OCI-LY7 (cell line): ENCODE results near the gene ADNP2.

Experiments used
- EZH2phosphoT487 ChIP-seq: fragments of 200-600 bp; sonication (generic); IDR thresholded peaks from 2 replicates; pipeline ENCODE4 v1.6.1; 2018; ENCODE audit warnings: low read depth, borderline replicate concordance, mild to moderate bottlenecking, mixed run types, antibody characterized with exemption, low read length, moderate library complexity, mixed read lengths
- TF ChIP-seq, protein P1 (sequence below): fragments of 200-600 bp; sonication (generic); conservative IDR thresholded peaks from 2 replicates; pipeline ENCODE4 v1.5.1; 2014; ENCODE audit warnings: mild to moderate bottlenecking, antibody characterized with exemption, low read length, moderate library complexity, mixed read lengths

DNA sequence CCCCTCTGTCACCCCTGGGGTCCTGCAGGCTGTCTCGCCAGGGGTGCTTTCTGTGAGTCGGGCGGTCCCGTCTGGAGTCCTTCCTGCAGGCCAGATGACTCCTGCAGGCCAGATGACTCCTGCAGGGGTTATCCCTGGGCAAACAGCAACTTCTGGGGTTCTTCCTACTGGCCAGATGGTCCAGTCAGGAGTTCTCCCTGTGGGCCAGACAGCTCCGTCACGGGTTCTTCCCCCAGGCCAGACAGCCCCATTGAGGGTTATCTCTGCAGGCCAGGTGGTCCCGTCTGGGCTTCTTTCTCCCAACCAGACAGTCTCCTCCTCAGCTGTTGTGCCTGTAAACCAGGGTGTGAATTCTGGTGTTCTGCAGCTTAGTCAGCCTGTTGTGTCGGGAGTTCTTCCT lies 27.6 kb downstream of the ADNP2 start:
- TF ChIP-seq EZH2phosphoT487: no peak
- TF ChIP-seq, protein P1, sequence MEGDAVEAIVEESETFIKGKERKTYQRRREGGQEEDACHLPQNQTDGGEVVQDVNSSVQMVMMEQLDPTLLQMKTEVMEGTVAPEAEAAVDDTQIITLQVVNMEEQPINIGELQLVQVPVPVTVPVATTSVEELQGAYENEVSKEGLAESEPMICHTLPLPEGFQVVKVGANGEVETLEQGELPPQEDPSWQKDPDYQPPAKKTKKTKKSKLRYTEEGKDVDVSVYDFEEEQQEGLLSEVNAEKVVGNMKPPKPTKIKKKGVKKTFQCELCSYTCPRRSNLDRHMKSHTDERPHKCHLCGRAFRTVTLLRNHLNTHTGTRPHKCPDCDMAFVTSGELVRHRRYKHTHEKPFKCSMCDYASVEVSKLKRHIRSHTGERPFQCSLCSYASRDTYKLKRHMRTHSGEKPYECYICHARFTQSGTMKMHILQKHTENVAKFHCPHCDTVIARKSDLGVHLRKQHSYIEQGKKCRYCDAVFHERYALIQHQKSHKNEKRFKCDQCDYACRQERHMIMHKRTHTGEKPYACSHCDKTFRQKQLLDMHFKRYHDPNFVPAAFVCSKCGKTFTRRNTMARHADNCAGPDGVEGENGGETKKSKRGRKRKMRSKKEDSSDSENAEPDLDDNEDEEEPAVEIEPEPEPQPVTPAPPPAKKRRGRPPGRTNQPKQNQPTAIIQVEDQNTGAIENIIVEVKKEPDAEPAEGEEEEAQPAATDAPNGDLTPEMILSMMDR: no peak
